DND-41 (cell line): Measurements from ENCODE around the gene OR6C68.
"Not testable (repeated sequence)": the region's sequence is repeated elsewhere in the genome, so short reads cannot be mapped to it uniquely, and the experiment has no call there.

Experiments used
- ATAC-seq: fragments of 200-7000 bp; cut with Tn5 transposase; 3 replicates; pipeline ENCODE4 v1.9.1; 2021; ENCODE audit warnings: low read depth; ENCODE audit not compliant: insufficient read depth
- DNase-seq: peaks from one replicate; pipeline ENCODE4 v3.0.0-alpha.2; 2020
- H2AFZ ChIP-seq: 2 replicates; pipeline ENCODE4 v1.6.0; 2012; ENCODE audit warnings: low read depth, low read length
- H3K27ac ChIP-seq: 2 replicates; pipeline ENCODE4 v1.5.1; 2012; ENCODE audit warnings: low read length, inconsistent platforms
- H3K27me3 ChIP-seq: fragments of 200-600 bp; sonication (generic); 2 replicates; pipeline ENCODE4 v1.6.0; 2012; ENCODE audit warnings: low read length, mild to moderate bottlenecking, inconsistent platforms; ENCODE audit not compliant: insufficient read depth, poor library complexity
- H3K36me3 ChIP-seq: 2 replicates; pipeline ENCODE4 v1.5.1; 2012; ENCODE audit warnings: low read length, inconsistent platforms; ENCODE audit not compliant: insufficient read depth
- H3K4me1 ChIP-seq: 2 replicates; pipeline ENCODE4 v1.5.1; 2012; ENCODE audit warnings: mild to moderate bottlenecking, low read length; ENCODE audit not compliant: insufficient read depth
- H3K4me2 ChIP-seq: 2 replicates; pipeline ENCODE4 v1.6.0; 2012; ENCODE audit warnings: mild to moderate bottlenecking, moderate library complexity, low read length, inconsistent platforms; ENCODE audit not compliant: insufficient read depth
- H3K4me3 ChIP-seq, 2 experiments: fragments of 200-600 bp in 1 of 2; shearing (Covaris generic) in 1 of 2; 2 replicates each; pipeline ENCODE4 v1.5.1; 2012 to 2016; ENCODE audit warnings: inconsistent platforms in 2 of 2, low read length in 2 of 2, mild to moderate bottlenecking in 2 of 2, low read depth in 1 of 2, moderate library complexity in 1 of 2
- H3K79me2 ChIP-seq: 2 replicates; pipeline ENCODE4 v1.6.0; 2012; ENCODE audit warnings: low read length, inconsistent platforms; ENCODE audit not compliant: insufficient read depth
- H3K9ac ChIP-seq: 2 replicates; pipeline ENCODE4 v1.6.0; 2012; ENCODE audit warnings: low read depth, mild to moderate bottlenecking, inconsistent platforms, low read length, moderate library complexity
- H3K9me3 ChIP-seq: 2 replicates; pipeline ENCODE4 v1.5.1; 2012; ENCODE audit warnings: low read length, moderate library complexity, mild to moderate bottlenecking, inconsistent platforms; ENCODE audit not compliant: insufficient read depth, severe bottlenecking
- H4K20me1 ChIP-seq: 2 replicates; pipeline ENCODE4 v1.6.0; 2012; ENCODE audit warnings: low read length; ENCODE audit not compliant: insufficient read depth
- CTCF ChIP-seq: IDR thresholded peaks from 2 replicates; pipeline ENCODE4 v1.5.1; 2012; ENCODE audit warnings: borderline replicate concordance, low read length, moderate library complexity, mild to moderate bottlenecking; ENCODE audit not compliant: poor library complexity, severe bottlenecking; ENCODE audit errors: extremely low read depth
- EZH2 ChIP-seq: IDR thresholded peaks from 3 replicates; pipeline ENCODE4 v1.6.1; 2012; ENCODE audit warnings: borderline replicate concordance, low read depth, mild to moderate bottlenecking, moderate library complexity, low read length, inconsistent platforms; ENCODE audit not compliant: severe bottlenecking

The OR6C68 gene

GRCh38 chr12:55448825-55449224 lies 43.4 kb upstream of the OR6C68 start:
- H3K9me3 ChIP-seq = no peaks in the 10 kb centered on the region
- H3K27me3 ChIP-seq = peaks cover 13% of the 10 kb centered on the region
- H3K27ac ChIP-seq = no peak overlapping the region
- H3K36me3 ChIP-seq = no peaks in the 10 kb centered on the region
- no peak overlapping the region for H3K9ac ChIP-seq
- H3K4me3 ChIP-seq = no peak overlapping the region
- H3K4me1 ChIP-seq = no peaks in the 10 kb centered on the region
- no peaks in the 10 kb centered on the region for H3K79me2 ChIP-seq
- no peak for TF ChIP-seq CTCF
- no peak for TF ChIP-seq EZH2
- no peak overlapping the region for H2AFZ ChIP-seq
- no peaks in the 10 kb centered on the region for H4K20me1 ChIP-seq
- no peak for ATAC-seq
- no peak for DNase-seq
- no peak overlapping the region for H3K4me2 ChIP-seq

GRCh38 chr12:55464926-55465325 lies 27.3 kb upstream of the OR6C68 start:
- not testable (repeated sequence) for ATAC-seq, H3K79me2 ChIP-seq, DNase-seq, H3K36me3 ChIP-seq, H3K27ac ChIP-seq, H4K20me1 ChIP-seq, H2AFZ ChIP-seq, H3K4me3 ChIP-seq, H3K27me3 ChIP-seq, H3K9me3 ChIP-seq, H3K4me2 ChIP-seq, H3K4me1 ChIP-seq, H3K9ac ChIP-seq

GRCh38 chr12:55467836-55468235 lies 24.3 kb upstream of the OR6C68 start:
- no peak for DNase-seq
- no peaks in the 10 kb centered on the region for H4K20me1 ChIP-seq
- H3K27me3 ChIP-seq = peaks cover 9% of the 10 kb centered on the region
- no peaks in the 10 kb centered on the region for H3K9me3 ChIP-seq
- H3K9ac ChIP-seq = no peak overlapping the region
- no peak overlapping the region for H2AFZ ChIP-seq
- H3K4me1 ChIP-seq = no peaks in the 10 kb centered on the region
- no peak for TF ChIP-seq CTCF
- no peak for TF ChIP-seq EZH2
- no peaks in the 10 kb centered on the region for H3K36me3 ChIP-seq
- H3K4me2 ChIP-seq = no peak overlapping the region
- H3K4me3 ChIP-seq = no peak overlapping the region
- H3K27ac ChIP-seq = no peak overlapping the region
- no peak for ATAC-seq
- no peaks in the 10 kb centered on the region for H3K79me2 ChIP-seq

GRCh38 chr12:55469291-55469690 lies 22.9 kb upstream of the OR6C68 start:
- Histone ChIP-seq H3K27ac (no peak overlapping the region), H3K4me1 (no peaks in the 10 kb centered on the region), H2AFZ (no peak overlapping the region), H3K9me3 (no peaks in the 10 kb centered on the region), H3K79me2 (no peaks in the 10 kb centered on the region), H3K27me3 (peaks cover 9% of the 10 kb centered on the region), H3K4me3 (no peak overlapping the region), H3K9ac (no peak overlapping the region), H3K36me3 (no peaks in the 10 kb centered on the region), H3K4me2 (no peak overlapping the region), H4K20me1 (no peaks in the 10 kb centered on the region)
- TF ChIP-seq CTCF (no peak), EZH2 (no peak)
- no peak for DNase-seq
- ATAC-seq = no peak
